ENCODE results near the gene MAPK8. TPM values are rescaled to one million over a fixed set of nuclear protein-coding genes. Genes with fewer than 3 reads are reported as not detected.

Gene MAPK8
- total and polyA plus RNA-seq, 12 donors, result 7.4 to 41.9 (median 30.0) TPM

DNA sequence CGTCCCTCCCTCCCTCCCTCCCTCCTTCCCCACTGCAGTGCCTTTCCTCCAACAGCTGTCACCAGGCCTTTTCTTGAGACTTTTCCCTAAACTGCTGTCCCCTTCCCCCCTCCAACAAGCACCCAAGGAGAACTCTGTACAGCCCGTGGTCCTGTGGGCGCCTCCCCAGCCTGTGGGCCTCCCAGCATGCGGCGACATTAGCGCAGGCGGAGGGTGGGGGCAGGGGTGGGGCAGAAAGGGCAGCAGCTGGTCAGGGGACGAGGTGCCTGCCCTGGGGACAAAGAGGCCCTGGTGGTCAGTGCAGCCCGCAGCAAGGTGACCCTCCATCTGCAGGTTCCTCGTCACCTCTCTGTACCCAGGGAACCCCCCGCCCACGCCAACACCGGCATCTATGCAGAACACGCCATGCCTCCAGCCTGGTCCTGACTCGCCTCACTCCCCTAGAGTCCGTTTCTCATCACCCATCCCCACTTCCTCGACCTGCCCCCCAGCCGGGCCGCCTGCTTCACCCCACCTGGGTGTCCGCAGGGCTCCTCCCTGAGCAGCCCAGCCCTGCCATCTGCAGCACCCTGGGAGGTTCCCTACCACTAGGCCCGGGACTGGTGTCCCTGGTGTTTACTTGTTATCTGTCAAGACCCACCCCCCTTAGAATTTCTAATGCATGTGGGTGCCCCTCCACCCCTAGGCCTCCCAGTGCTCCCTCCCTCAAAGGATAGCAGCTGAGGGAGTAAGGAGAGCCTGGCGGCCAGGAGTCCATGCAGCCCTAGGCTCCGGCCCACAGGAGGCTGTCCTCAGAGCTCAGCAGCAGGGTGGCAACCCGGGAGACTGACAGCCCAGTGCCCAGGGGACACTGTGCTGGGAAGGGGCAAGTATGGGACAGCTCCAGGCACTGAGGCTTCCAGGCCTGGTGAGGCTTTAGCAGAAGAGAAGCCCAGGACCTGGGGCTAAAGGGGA, 150.6 kb downstream of the MAPK8 start:
- WGBS, 2 donors, result 71 to 77% methylated on average over 24 of the region's 24 CpGs
- intact Hi-C loops (cut with DNase I), result no loop called here
- peaks cover 0 to 15% (median 5%) of the 10 kb centered on the region in 9 donors for H3K4me1 ChIP-seq
- peaks cover 0 to 14% (median 0%) of the 10 kb centered on the region in 9 donors for H3K36me3 ChIP-seq
- TF ChIP-seq, protein P1, sequence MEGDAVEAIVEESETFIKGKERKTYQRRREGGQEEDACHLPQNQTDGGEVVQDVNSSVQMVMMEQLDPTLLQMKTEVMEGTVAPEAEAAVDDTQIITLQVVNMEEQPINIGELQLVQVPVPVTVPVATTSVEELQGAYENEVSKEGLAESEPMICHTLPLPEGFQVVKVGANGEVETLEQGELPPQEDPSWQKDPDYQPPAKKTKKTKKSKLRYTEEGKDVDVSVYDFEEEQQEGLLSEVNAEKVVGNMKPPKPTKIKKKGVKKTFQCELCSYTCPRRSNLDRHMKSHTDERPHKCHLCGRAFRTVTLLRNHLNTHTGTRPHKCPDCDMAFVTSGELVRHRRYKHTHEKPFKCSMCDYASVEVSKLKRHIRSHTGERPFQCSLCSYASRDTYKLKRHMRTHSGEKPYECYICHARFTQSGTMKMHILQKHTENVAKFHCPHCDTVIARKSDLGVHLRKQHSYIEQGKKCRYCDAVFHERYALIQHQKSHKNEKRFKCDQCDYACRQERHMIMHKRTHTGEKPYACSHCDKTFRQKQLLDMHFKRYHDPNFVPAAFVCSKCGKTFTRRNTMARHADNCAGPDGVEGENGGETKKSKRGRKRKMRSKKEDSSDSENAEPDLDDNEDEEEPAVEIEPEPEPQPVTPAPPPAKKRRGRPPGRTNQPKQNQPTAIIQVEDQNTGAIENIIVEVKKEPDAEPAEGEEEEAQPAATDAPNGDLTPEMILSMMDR (IDR thresholded peaks at IDR 0.05), result no peak
- H3K27me3 ChIP-seq, result no peaks in the 10 kb centered on the region
- ATAC-seq (peak in 1 of 8 donors; percentile 5), DNase-seq (no peak)
- no peak overlapping the region for H3K4me3 ChIP-seq
- no peak overlapping the region for H3K27ac ChIP-seq
- H3K9me3 ChIP-seq, result no peaks in the 10 kb centered on the region

DNA sequence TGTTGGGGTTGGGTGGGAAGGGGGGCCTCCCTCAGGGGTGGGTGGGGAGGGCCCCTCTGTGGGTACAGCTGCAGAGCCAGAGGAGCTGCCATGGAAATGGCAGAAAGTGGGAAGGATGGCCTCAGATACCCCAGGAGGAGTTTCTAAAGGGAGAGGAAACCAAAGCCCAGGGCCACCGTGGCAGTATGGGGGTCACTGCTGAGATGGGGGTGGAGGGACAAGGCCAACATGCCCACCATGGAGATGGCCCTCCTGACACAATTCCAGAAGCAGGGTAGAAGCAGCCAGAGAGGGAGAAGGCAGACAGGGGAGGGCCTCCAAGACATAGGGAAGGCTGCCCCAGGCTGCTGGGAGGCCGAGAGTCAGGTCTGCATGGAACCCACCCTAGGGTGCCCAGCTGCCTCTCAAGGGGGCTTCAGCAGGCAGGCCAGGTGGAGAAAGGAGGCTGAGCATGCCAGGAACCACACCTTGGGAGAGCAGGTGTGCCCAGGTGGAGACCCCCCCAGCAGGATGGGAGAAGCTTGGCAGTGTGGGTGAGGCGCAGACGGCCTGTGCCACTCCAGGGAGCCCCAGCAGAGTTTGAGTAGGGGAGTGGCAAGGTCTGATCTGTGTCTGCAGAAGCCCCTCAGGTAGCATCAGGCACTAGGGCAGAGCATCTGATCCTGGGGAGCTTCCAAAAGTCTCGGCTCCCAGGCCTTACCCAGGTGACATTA, 151.6 kb downstream of the MAPK8 start:
- Histone ChIP-seq H3K4me1 (peaks cover 0 to 18% (median 5%) of the 10 kb centered on the region in 9 donors), H3K36me3 (peaks cover 0 to 4% (median 0%) of the 10 kb centered on the region in 9 donors), H3K9me3 (no peaks in the 10 kb centered on the region), H3K27me3 (no peaks in the 10 kb centered on the region), H3K27ac (no peak overlapping the region), H3K4me3 (no peak overlapping the region)
- ATAC-seq (no peak), DNase-seq (no peak)
- intact Hi-C loops (cut with DNase I), result no loop called here
- TF ChIP-seq, protein P1 (IDR thresholded peaks at IDR 0.05), result no peak
- WGBS, 2 donors, result 77 to 79% methylated on average over 5 of the region's 5 CpGs

DNA sequence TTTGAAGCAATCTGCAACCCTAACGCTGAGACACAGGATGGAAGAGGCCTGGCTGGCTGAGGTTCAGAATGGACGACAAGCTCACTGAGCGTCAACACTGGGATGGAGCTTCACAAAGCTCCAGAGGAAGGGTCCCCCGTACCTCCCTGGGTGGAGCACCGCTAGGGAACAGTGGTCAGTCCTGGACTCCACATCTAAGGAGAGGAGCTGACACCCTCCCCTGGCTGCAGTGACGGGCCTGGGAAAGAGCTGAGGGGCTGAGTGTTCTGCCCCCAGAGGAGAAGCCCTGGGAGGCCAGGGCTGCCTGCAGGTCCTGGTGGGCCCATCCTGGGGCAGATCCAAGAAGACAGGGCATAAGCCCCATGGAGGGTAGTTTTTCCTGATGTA, 152.2 kb downstream of the MAPK8 start:
- Histone ChIP-seq H3K36me3 (no peaks in the 10 kb centered on the region), H3K4me1 (peaks cover 0 to 23% (median 5%) of the 10 kb centered on the region in 9 donors), H3K4me3 (no peak overlapping the region), H3K27ac (no peak overlapping the region), H3K27me3 (no peaks in the 10 kb centered on the region), H3K9me3 (no peaks in the 10 kb centered on the region)
- ATAC-seq (no peak), DNase-seq (no peak)
- WGBS, 2 donors, result 77 to 78% methylated on average over 6 of the region's 6 CpGs
- TF ChIP-seq, protein P1 (IDR thresholded peaks at IDR 0.05), result no peak
- intact Hi-C loops (cut with DNase I), result no loop called here

DNA sequence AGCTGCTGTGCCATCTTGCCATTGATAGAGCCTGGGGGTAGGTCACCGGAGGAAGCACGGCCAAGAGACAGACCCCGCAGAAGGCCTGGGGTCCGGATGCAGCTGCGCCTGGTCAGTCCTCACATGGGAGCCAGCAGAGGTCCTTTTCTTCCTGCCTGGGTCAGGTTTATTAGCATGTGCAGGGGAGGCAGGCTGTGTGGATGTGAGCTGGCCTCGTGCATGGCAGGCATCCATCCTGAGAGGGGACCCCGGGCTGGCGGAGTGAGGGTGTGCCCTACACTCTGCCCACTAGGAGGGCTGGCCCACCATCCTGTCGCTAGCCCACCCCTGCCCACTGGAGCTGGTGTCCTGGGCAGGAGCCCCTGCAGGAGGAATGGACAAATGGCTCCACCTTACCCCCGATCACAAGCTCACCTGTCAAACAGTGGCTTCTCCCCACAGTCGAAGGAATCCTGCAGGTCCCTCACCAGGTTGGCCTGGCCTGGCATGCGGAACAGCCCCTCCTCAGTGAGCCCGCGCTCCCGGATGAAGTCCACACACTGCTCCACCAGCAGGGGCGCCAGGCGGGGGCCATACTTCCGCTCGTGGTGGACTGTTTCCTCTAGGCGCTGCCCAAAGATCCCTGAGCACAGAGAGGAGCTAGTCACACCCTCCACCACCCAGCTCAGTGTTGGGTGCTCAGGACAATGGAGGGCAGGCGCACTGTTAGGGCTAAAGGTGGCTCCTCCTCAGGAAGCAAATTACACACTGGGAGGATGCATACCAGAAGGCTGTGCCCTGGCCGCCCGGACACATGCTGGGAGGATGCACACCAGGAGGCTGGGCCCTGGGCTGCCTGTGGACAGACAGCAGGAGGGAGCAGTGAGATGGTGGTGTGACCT, 153.0 kb downstream of the MAPK8 start:
- intact Hi-C loops (cut with DNase I), result no loop called here
- no peak for DNase-seq
- Histone ChIP-seq H3K27me3 (no peaks in the 10 kb centered on the region), H3K36me3 (no peaks in the 10 kb centered on the region), H3K27ac (no peak overlapping the region), H3K4me1 (peaks cover 0 to 30% (median 5%) of the 10 kb centered on the region in 9 donors), H3K9me3 (no peaks in the 10 kb centered on the region), H3K4me3 (no peak overlapping the region)
- 87 to 89% methylated on average over 23 of the region's 23 CpGs for WGBS, 2 donors
- no peak for ATAC-seq
- TF ChIP-seq, protein P1 (IDR thresholded peaks at IDR 0.05), result no peak
